Keratinocyte (primary cell): ENCODE results near the gene SCP2. TPM values are rescaled to one million over a fixed set of nuclear protein-coding genes. Genes with fewer than 3 reads are reported as not detected.

Experiments
- DNase-seq: peaks from one replicate; pipeline ENCODE4 v3.0.0-alpha.2; 2011; ENCODE audit warnings: low read depth, missing footprints, low spot score
- FAIRE-seq: peaks from 2 replicates; lab custom pipeline; 2011; peaks lifted over from hg19 to GRCh38; lab: Jason Lieb, UNC
- H2AFZ ChIP-seq: 2 replicates; pipeline ENCODE4 v1.6.0; 2012; ENCODE audit warnings: low read length, control low read depth, inconsistent platforms; ENCODE audit not compliant: control insufficient read depth
- H3K27ac ChIP-seq: 2 replicates; pipeline ENCODE4 v1.5.1; 2011; ENCODE audit warnings: low read length; ENCODE audit not compliant: control insufficient read depth, insufficient read depth
- H3K27me3 ChIP-seq: 3 replicates; pipeline ENCODE4 v1.6.0; 2011; ENCODE audit warnings: low read length; ENCODE audit not compliant: control insufficient read depth, insufficient read depth; ENCODE audit errors: extremely low read depth
- H3K36me3 ChIP-seq, 2 experiments: 2 replicates in 1 of 2; 3 replicates in 1 of 2; pipeline ENCODE4 v1.5.1; 2011; ENCODE audit warnings: low read length in 2 of 2, mild to moderate bottlenecking in 1 of 2; ENCODE audit not compliant: control insufficient read depth in 2 of 2, insufficient read depth in 2 of 2; ENCODE audit errors: extremely low read depth in 1 of 2
- H3K4me1 ChIP-seq: 3 replicates; pipeline ENCODE4 v1.5.1; 2011; ENCODE audit warnings: low read length; ENCODE audit not compliant: control insufficient read depth, insufficient read depth; ENCODE audit errors: extremely low read depth
- H3K4me2 ChIP-seq: 3 replicates; pipeline ENCODE4 v1.6.0; 2011; ENCODE audit warnings: low read depth, low read length; ENCODE audit not compliant: control insufficient read depth, insufficient read depth; ENCODE audit errors: extremely low read depth
- H3K4me3 ChIP-seq, 3 experiments: fragments of 200-600 bp in 1 of 3; sonication (generic) in 1 of 3; 2 replicates in 2 of 3; 3 replicates in 1 of 3; pipeline ENCODE4 v1.5.1; 2011 to 2016; ENCODE audit warnings: low read length in 3 of 3, mild to moderate bottlenecking in 3 of 3, control low read depth in 2 of 3, inconsistent platforms in 1 of 3, low read depth in 1 of 3, mixed read lengths in 1 of 3, mixed run types in 1 of 3, moderate library complexity in 1 of 3; ENCODE audit not compliant: control insufficient read depth in 2 of 3, insufficient read depth in 2 of 3; ENCODE audit errors: extremely low read depth in 1 of 3
- H3K79me2 ChIP-seq: 2 replicates; pipeline ENCODE4 v1.6.0; 2012; ENCODE audit warnings: low read length; ENCODE audit not compliant: control insufficient read depth, insufficient read depth
- H3K9ac ChIP-seq: 3 replicates; pipeline ENCODE4 v1.6.0; 2011; ENCODE audit warnings: low read length; ENCODE audit not compliant: control insufficient read depth, insufficient read depth; ENCODE audit errors: extremely low read depth
- H3K9me1 ChIP-seq: 3 replicates; pipeline ENCODE4 v1.6.0; 2011; ENCODE audit warnings: low read length; ENCODE audit not compliant: control insufficient read depth, insufficient read depth; ENCODE audit errors: extremely low read depth
- H3K9me3 ChIP-seq: 2 replicates; pipeline ENCODE4 v1.5.1; 2012; ENCODE audit warnings: low read depth, low read length; ENCODE audit not compliant: control insufficient read depth
- H4K20me1 ChIP-seq: 3 replicates; pipeline ENCODE4 v1.6.0; 2011; ENCODE audit warnings: low read length; ENCODE audit not compliant: control insufficient read depth, insufficient read depth; ENCODE audit errors: extremely low read depth
- EZH2 ChIP-seq: IDR thresholded peaks from one replicate; pipeline ENCODE4 v1.6.1; 2012; ENCODE audit warnings: inconsistent platforms, mild to moderate bottlenecking, low read length, moderate library complexity
- dilution Hi-C: fragments of 300-500 bp; cut with MboI; formaldehyde crosslinking; loops from one replicate; pipeline ENCODE4 v1.7.0; 2020; ENCODE audit warnings: low sequenced_read_pairs; ENCODE audit not compliant: extremely low pct_ligation_motif_present
- polyA plus RNA-seq, 5 experiments: library from polyadenylated mRNA; depleted of rRNA in 3 of 5; stranded (reverse) in 3 of 5; stranded (forward) in 1 of 5; unstranded in 1 of 5; fragments of >200 nt; gene quantifications; 1 replicate in 1 of 5; 2 replicates in 3 of 5; 3 replicates in 1 of 5; pipeline versions ENCODE4 v1.2.1 to v1.2.3, GENCODE V29; 2011 to 2012; ENCODE audit warnings: missing spikeins in 2 of 5, low read depth in 1 of 5, low replicate concordance in 1 of 5
- TF ChIP-seq, protein P1 (sequence below), 3 experiments: IDR thresholded peaks in 1 of 3; conservative IDR thresholded peaks in 1 of 3; optimal IDR thresholded peaks in 1 of 3; 2 replicates in 2 of 3; 3 replicates in 1 of 3; pipeline versions ENCODE3 to v1.5.1; 2011; ENCODE audit warnings: low read length in 3 of 3, mild to moderate bottlenecking in 3 of 3, moderate library complexity in 2 of 3, control low read depth in 1 of 3, inconsistent platforms in 1 of 3; ENCODE audit not compliant: insufficient read depth in 2 of 3; ENCODE audit errors: extremely low read depth in 1 of 3

SCP2 gene
- polyA plus RNA-seq, 1 donor (not counting 4 experiments of a cell fraction or from before 2014, with no cell fraction given), result 116 TPM

DNA sequence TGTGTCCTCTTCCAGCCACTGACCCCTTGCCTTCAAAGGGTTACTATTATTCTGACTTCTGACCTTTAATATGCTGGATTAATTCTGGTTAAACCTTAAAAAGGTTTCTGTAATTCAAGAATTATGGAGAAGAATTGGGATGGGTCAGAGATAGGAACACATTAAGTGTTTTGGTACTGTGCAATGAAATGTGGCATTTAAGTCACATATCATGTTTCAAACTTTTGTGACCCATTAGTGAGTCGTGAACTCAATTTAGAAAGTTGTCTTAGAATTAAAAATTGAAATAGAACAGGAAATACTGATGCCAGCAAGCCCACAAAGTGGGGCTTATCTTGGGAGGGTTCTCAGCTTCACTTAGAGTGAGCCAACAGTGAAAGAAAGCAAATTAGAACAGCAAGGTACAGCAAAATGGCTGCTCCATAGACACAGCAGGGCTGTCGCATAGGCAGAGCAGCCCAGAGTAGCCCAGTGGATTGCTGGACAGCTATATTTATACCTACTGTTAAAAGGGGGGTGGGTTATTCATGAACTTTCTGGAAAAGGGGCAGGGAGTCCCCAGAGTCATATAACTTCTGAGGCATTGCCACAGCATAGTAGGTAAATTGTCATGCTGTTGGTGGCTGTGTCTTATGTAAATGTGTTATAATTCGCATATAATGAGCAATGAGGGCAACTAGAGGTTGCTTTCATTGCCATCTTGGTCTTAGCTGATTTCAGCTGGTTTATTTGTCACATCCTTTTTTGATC, 10.5 kb downstream of the SCP2 start:
- no peak for TF ChIP-seq EZH2
- TF ChIP-seq, protein P1, sequence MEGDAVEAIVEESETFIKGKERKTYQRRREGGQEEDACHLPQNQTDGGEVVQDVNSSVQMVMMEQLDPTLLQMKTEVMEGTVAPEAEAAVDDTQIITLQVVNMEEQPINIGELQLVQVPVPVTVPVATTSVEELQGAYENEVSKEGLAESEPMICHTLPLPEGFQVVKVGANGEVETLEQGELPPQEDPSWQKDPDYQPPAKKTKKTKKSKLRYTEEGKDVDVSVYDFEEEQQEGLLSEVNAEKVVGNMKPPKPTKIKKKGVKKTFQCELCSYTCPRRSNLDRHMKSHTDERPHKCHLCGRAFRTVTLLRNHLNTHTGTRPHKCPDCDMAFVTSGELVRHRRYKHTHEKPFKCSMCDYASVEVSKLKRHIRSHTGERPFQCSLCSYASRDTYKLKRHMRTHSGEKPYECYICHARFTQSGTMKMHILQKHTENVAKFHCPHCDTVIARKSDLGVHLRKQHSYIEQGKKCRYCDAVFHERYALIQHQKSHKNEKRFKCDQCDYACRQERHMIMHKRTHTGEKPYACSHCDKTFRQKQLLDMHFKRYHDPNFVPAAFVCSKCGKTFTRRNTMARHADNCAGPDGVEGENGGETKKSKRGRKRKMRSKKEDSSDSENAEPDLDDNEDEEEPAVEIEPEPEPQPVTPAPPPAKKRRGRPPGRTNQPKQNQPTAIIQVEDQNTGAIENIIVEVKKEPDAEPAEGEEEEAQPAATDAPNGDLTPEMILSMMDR (optimal IDR thresholded peaks at IDR 0.05 in 1 of 3, IDR thresholded peaks at IDR 0.05 in 1 of 3, conservative IDR thresholded peaks at IDR 0.05 in 1 of 3; ENCODE audit: extremely low read depth in 1 of 3, insufficient read depth in 2 of 3, low read length in 3 of 3), result no peak
- no peak for DNase-seq
- Histone ChIP-seq H3K4me2 (no peak overlapping the region), H3K4me3 (no peak overlapping the region), H3K4me1 (no peaks in the 10 kb centered on the region), H3K9me3 (no peaks in the 10 kb centered on the region), H3K36me3 (no peaks in the 10 kb centered on the region), H3K9me1 (no peaks in the 10 kb centered on the region), H3K27ac (no peak overlapping the region), H3K9ac (no peak overlapping the region), H4K20me1 (no peaks in the 10 kb centered on the region), H3K27me3 (no peaks in the 10 kb centered on the region), H2AFZ (no peak overlapping the region), H3K79me2 (no peaks in the 10 kb centered on the region)
- dilution Hi-C loops, result no loop called here
- no peak for FAIRE-seq

GRCh38 chr1:52938183-52938451, 11.0 kb downstream of the SCP2 start:
- Histone ChIP-seq H3K9ac (no peak overlapping the region), H3K9me3 (no peaks in the 10 kb centered on the region), H3K27ac (no peak overlapping the region), H3K4me1 (no peaks in the 10 kb centered on the region), H3K36me3 (no peaks in the 10 kb centered on the region), H2AFZ (no peak overlapping the region), H4K20me1 (no peaks in the 10 kb centered on the region), H3K27me3 (no peaks in the 10 kb centered on the region), H3K9me1 (no peaks in the 10 kb centered on the region), H3K79me2 (no peaks in the 10 kb centered on the region), H3K4me3 (no peak overlapping the region), H3K4me2 (no peak overlapping the region)
- no peak for TF ChIP-seq EZH2
- TF ChIP-seq, protein P1 (optimal IDR thresholded peaks at IDR 0.05 in 1 of 3, IDR thresholded peaks at IDR 0.05 in 1 of 3, conservative IDR thresholded peaks at IDR 0.05 in 1 of 3; ENCODE audit: extremely low read depth in 1 of 3, insufficient read depth in 2 of 3, low read length in 3 of 3), result no peak
- DNase-seq, result no peak
- no peak for FAIRE-seq
- dilution Hi-C loops, result no loop called here
